K562 (cell line): ENCODE measurements around the gene RNPEP. TPM values are rescaled to one million over a fixed set of nuclear protein-coding genes. Genes with fewer than 3 reads are reported as not detected.
A peak's percentile ranks its signal among the peaks of the same experiment; 100 is the strongest.

Experiments used
- ARID2 ChIP-seq: fragments of 450-650 bp; IDR thresholded peaks from 2 replicates; pipeline ENCODE4 v1.6.1; 2017; ENCODE audit warnings: antibody characterized with exemption, mild to moderate bottlenecking
- CBFA2T2 ChIP-seq: fragments of 450-650 bp; conservative IDR thresholded peaks from 2 replicates; pipeline ENCODE4 v1.6.1; 2017; ENCODE audit warnings: mild to moderate bottlenecking
- CBFA2T3 ChIP-seq: fragments of 450-650 bp; IDR thresholded peaks from 2 replicates; pipeline ENCODE4 v1.6.1; 2017
- CBX3 ChIP-seq, 2 experiments: IDR thresholded peaks; 1 replicate in 1 of 2; 2 replicates in 1 of 2; pipeline ENCODE4 v1.6.1; 2012; ENCODE audit warnings: inconsistent platforms in 2 of 2, low read length in 2 of 2, borderline replicate concordance in 1 of 2, control low read depth in 1 of 2
- CHD1 ChIP-seq: fragments of 200-600 bp; sonication (generic); IDR thresholded peaks from one replicate; pipeline ENCODE4 v1.6.1; 2012; ENCODE audit warnings: mild to moderate bottlenecking, moderate library complexity, low read length, inconsistent platforms
- CREBBP ChIP-seq: IDR thresholded peaks from one replicate; pipeline ENCODE4 v1.6.1; 2012; ENCODE audit warnings: low read depth, mild to moderate bottlenecking, control low read depth, inconsistent platforms, low read length
- CTCF ChIP-seq, 3 experiments: IDR thresholded peaks in 2 of 3; conservative IDR thresholded peaks in 1 of 3; 2 replicates each; pipeline ENCODE4 v1.5.1; 2011 to 2012; ENCODE audit warnings: low read length in 3 of 3, mild to moderate bottlenecking in 3 of 3, control low read depth in 2 of 3, improper control_type of control experiment in 1 of 3, inconsistent platforms in 1 of 3, low read depth in 1 of 3, mixed read lengths in 1 of 3, moderate library complexity in 1 of 3; ENCODE audit not compliant: insufficient read depth in 2 of 3
- ELF4 ChIP-seq: fragments of 450-650 bp; formaldehyde crosslinking; IDR thresholded peaks from 2 replicates; pipeline ENCODE4 v1.4.0; 2022; ENCODE audit warnings: missing genetic modification characterization
- ETV6 ChIP-seq, 3 experiments: fragments of 150-350 bp in 1 of 3; sonication (generic) in 1 of 3; formaldehyde crosslinking in 1 of 3; IDR thresholded peaks; 2 replicates each; pipeline versions ENCODE4 v1.6.1 to v1.8.0; 2014 to 2022; ENCODE audit warnings: borderline replicate concordance in 2 of 3, low read depth in 2 of 3, antibody characterized with exemption in 1 of 3, low read length in 1 of 3, mild to moderate bottlenecking in 1 of 3, missing genetic modification reagents in 1 of 3
- GABPB1 ChIP-seq: sonication (generic); formaldehyde crosslinking; IDR thresholded peaks from 2 replicates; pipeline ENCODE4 v1.8.0; 2022; ENCODE audit warnings: mild to moderate bottlenecking, missing genetic modification reagents
- GTF2A2 ChIP-seq: IDR thresholded peaks from 2 replicates; pipeline ENCODE4 v1.6.1; 2016; ENCODE audit warnings: mild to moderate bottlenecking, missing genetic modification characterization, missing compliant biosample characterization
- HDAC1 ChIP-seq, 2 experiments: fragments of 450-650 bp; IDR thresholded peaks; 2 replicates each; pipeline ENCODE4 v1.6.1; 2016 to 2017; ENCODE audit warnings: inconsistent platforms in 1 of 2, mild to moderate bottlenecking in 1 of 2, moderate library complexity in 1 of 2
- HMG20B ChIP-seq: fragments of 250-450 bp; sonication (Bioruptor Pico); IDR thresholded peaks from 2 replicates; pipeline ENCODE4 v1.5.0; 2021; ENCODE audit warnings: mild to moderate bottlenecking
- HNRNPL ChIP-seq: fragments of 200-400 bp; formaldehyde crosslinking; IDR thresholded peaks from 2 replicates; pipeline ENCODE4 v1.6.1; 2017; ENCODE audit warnings: low read depth, mild to moderate bottlenecking, low read length
- PHF20 ChIP-seq: fragments of 450-650 bp; IDR thresholded peaks from 2 replicates; pipeline ENCODE4 v1.6.1; 2018; ENCODE audit not compliant: partially characterized antibody
- SOX6 ChIP-seq: fragments of 450-650 bp; IDR thresholded peaks from 2 replicates; pipeline ENCODE4 v1.6.1; 2014; ENCODE audit warnings: mild to moderate bottlenecking
- SP2 ChIP-seq: IDR thresholded peaks from 2 replicates; pipeline ENCODE4 v1.6.1; 2011; ENCODE audit warnings: mild to moderate bottlenecking, low read depth, low read length, moderate library complexity; ENCODE audit not compliant: poor library complexity, severe bottlenecking; ENCODE audit errors: extremely low read depth
- STAT5B ChIP-seq: fragments of 250-450 bp; sonication (Bioruptor Pico); IDR thresholded peaks from 2 replicates; pipeline ENCODE4 v1.8.0; 2021; ENCODE audit warnings: mild to moderate bottlenecking, inconsistent platforms
- TCF7L2 ChIP-seq: fragments of 150-350 bp; IDR thresholded peaks from 2 replicates; pipeline ENCODE4 v1.6.1; 2016; ENCODE audit warnings: low read depth, mild to moderate bottlenecking, low read length, moderate library complexity
- USF1 ChIP-seq: sonication (generic); formaldehyde crosslinking; IDR thresholded peaks from 2 replicates; pipeline ENCODE4 v1.9.0; 2022; ENCODE audit warnings: mild to moderate bottlenecking, missing genetic modification reagents
- ZBTB33 ChIP-seq: sonication (generic); formaldehyde crosslinking; IDR thresholded peaks from 2 replicates; pipeline ENCODE4 v1.8.1; 2023; ENCODE audit warnings: mild to moderate bottlenecking, missing genetic modification reagents
- ZFP91 ChIP-seq: sonication (generic); formaldehyde crosslinking; IDR thresholded peaks from 2 replicates; pipeline ENCODE4 v1.8.0; 2022; ENCODE audit warnings: mild to moderate bottlenecking, missing genetic modification reagents
- ZNF695 ChIP-seq: fragments of 450-650 bp; formaldehyde crosslinking; IDR thresholded peaks from 2 replicates; pipeline ENCODE4 v1.4.0; 2020; ENCODE audit warnings: mild to moderate bottlenecking, moderate library complexity
- polyA plus RNA-seq, 8 experiments: library from polyadenylated mRNA; depleted of rRNA in 4 of 8; stranded (reverse) in 5 of 8; unstranded in 3 of 8; fragments of >200 nt; fragmentation: Nextera tagmentation in 2 of 8; fragmentation: Illumina TruSeq in 1 of 8; extraction: Ambion mirVana in 2 of 8; extraction: Trizol in 1 of 8; gene quantifications; 2 replicates each; pipeline versions ENCODE4 v1.2.1 to v1.2.3, GENCODE V29; 2011 to 2014; ENCODE audit warnings: inconsistent platforms in 1 of 8, missing spikeins in 1 of 8
- total RNA-seq, 7 experiments: library from RNA; depleted of rRNA in 6 of 7; stranded (reverse); fragments of >200 nt in 6 of 7; fragmentation: Illumina TruSeq in 2 of 7; extraction: Trizol in 2 of 7; gene quantifications; 2 replicates each; pipeline versions ENCODE4 v1.2.1 to v1.2.3, GENCODE V29; 2011 to 2021; ENCODE audit warnings: low replicate concordance in 1 of 7

Gene RNPEP
- total and polyA plus RNA-seq, 9 of the 15 experiments (the other 6 are each of a cell fraction or from before 2014, with no cell fraction given): 27.5 to 131 (median 63.4) TPM

GRCh38 chr1:202007805-202008489 lies 25.5 kb downstream of the RNPEP start (continued):
- TF ChIP-seq HDAC1 (IDR thresholded peaks at IDR 0.05): peak in 1 of 2 experiments; percentile 96; a peak in 2 of 4 replicates
- TF ChIP-seq CHD1: no peak
- TF ChIP-seq ZFP91: no peak
- TF ChIP-seq CBFA2T3: peak; percentile 94
- no peak for TF ChIP-seq ZBTB33
- TF ChIP-seq GABPB1: no peak
- no peak for TF ChIP-seq CREBBP
- no peak for TF ChIP-seq HMG20B (CRISPR knock-in tag)
- TF ChIP-seq USF1: peak; percentile 71
- no peak for TF ChIP-seq SP2
- peak; percentile 91 for TF ChIP-seq CBFA2T2
- no peak for TF ChIP-seq CTCF (IDR thresholded peaks at IDR 0.05 in 2 of 3, conservative IDR thresholded peaks at IDR 0.05 in 1 of 3; ENCODE audit: insufficient read depth in 2 of 3, low read depth in 1 of 3, low read length in 3 of 3)
- no peak for TF ChIP-seq PHF20
- TF ChIP-seq CBX3 (IDR thresholded peaks at IDR 0.05; ENCODE audit: borderline replicate concordance in 1 of 2, low read length in 2 of 2): no peak
- TF ChIP-seq ZNF695 (CRISPR knock-in tag): no peak
- no peak for TF ChIP-seq ARID2
- peak; percentile 90 for TF ChIP-seq SOX6
- TF ChIP-seq GTF2A2: no peak
- no peak for TF ChIP-seq ETV6 (IDR thresholded peaks at IDR 0.05; ENCODE audit: borderline replicate concordance in 1 of 2, low read depth in 2 of 2, low read length in 1 of 2)
- no peak for TF ChIP-seq ETV6 (CRISPR knock-in tag; IDR thresholded peaks at IDR 0.05; ENCODE audit: borderline replicate concordance)
- TF ChIP-seq HNRNPL: no peak
- TF ChIP-seq ELF4 (CRISPR knock-in tag): peak; percentile 86
- no peak for TF ChIP-seq TCF7L2
- no peak for TF ChIP-seq STAT5B (CRISPR knock-in tag)
